ENCODE results near the gene FAM184B.

The FAM184B gene

DNA sequence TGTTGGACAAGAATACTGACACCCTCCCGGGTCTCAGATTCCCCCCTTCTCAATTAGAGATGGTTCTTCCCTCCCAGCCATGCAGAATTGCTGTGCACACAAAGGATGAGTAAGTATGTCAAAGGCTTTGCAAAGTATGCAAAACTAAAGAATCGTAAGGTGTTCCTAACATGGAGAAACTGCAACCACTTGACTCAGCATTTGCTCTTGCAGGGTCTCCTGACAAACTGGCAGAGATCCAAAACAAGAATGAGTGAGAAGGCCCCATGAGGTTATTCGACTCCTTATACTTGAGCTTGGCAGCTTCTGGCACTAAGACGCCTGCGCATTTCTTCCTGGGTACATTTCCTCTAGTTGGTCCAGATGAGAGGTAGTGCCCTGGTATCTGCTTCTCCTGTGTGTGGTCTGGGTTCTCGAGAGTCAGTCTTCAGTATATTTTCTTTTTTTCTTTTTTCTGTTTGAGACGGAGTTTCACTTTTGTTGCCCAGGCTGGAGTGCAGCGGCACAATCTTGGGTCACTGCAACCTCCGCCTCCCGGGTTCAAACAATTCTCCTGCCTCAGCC, 8.2 kb downstream of the FAM184B start:
- DNase-seq (ENCODE audit: low read depth in 2 of 2): no peak

DNA sequence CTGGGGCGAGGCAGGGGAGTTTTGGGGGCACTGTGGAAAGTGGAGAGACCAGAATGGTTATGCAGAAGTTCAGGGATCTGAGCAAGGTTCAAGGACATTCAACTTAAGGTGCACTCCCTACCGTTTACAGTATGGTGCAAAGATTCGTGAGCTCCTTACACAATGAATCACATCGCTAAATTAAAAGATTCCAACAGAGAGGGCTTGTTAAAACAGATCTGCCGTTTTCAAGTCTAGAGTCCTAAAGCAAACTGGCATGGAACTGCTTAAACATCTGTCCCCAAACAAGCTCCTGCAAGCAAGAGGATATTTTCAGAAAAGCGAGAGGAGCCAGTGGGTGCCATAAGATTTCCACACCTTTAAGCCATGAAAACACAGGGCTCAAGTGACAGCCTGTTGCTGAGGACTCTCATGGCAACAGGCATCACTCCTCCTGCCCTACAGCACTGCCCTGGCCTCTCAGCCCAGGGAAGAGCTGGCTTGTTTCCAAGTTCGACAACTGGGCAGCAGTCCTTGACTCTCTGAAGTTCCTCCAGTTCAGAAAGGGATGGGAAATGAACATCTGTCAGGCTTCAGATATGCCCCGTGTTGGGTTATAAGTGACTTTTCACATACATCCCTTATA, 10.0 kb downstream of the FAM184B start:
- no peak for DNase-seq (ENCODE audit: low read depth in 2 of 2)

DNA sequence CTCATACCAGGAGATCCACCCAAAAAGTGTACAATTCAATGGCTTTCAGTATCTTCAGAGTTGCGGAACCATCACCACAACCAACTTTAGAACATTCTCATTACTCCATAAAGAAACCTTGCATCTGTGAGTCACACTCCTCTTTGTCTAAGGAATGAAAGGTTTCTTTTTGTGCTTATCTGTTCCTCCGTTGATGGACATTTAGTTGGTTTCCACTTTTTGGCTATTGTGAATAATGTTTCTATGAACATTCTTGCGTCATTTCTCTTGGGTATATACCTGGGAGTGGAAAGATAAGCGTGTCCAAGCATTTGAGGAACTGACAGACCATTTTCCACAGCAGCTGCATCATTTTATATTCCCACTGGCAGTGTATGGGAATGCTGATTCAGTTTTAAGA, 10.6 kb downstream of the FAM184B start:
- no peak for DNase-seq (ENCODE audit: low read depth in 2 of 2)

DNA sequence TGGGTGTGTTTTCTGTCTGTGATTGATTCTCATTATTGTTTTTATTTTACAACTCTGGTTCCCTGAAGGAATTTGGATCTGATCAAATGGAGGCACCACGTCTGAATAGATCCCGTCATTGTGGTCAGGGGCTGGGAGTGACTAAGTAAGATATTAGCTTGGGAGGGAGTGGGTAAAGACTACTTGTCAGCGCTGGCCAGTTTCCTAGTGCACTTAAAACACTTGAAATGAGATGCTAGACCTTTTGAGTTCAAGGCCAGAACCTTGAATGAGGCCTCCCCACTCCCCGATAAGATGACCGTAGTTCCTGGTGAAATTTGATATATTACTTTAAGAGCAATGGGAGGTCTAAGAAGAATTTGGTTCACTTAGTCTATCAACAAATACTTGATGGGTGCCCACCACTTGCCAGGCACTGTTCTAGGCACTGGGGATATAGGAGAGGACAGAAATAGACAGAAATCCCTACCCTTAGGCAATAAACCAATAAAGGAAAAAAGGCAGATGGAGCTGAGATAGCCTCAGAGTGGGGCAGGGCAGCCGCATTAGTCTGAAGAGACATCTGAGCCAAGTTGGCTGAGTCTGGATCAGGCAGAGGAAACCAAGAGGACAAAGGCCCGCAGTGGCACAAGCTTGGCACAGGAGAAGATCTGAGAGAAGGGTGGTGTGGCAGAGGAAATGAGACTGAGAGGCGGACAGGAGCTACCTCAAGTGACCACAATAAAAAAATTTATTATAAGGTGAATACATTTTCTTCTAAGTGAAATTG, 11.8 kb downstream of the FAM184B start:
- DNase-seq (ENCODE audit: low read depth in 2 of 2): no peak

DNA sequence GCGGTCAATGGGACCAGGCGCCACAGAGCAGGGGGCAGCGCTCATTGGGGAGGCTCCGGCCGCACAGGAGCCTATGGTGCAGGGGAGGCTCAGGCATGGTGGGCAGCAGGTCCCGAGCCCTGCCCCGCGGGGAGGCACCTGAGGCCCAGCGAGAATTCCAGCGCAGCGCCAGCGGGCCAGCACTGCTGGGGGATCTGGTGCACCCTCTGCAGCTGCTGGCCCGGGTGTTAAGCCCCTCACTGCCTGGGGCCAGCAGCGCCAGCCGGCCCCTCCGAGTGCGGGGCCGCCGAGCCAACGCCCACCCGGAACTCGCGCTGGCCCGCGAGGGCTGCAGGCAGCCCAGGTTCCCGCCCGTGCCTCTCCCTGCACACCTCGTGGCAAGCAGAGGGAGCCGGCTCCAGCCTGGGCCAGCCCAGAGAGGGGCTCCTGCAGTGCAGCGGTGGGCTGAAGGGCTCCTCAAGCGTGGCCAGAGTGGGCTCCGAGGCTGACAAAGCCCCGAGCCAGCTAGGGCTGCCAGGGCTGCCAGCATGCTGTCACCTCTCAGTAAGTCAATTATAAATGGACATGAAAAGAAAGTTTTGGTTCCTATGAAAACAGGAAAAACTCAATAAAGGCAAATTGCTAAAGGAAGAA, 14.5 kb downstream of the FAM184B start:
- no peak for DNase-seq (ENCODE audit: low read depth in 2 of 2)

DNA sequence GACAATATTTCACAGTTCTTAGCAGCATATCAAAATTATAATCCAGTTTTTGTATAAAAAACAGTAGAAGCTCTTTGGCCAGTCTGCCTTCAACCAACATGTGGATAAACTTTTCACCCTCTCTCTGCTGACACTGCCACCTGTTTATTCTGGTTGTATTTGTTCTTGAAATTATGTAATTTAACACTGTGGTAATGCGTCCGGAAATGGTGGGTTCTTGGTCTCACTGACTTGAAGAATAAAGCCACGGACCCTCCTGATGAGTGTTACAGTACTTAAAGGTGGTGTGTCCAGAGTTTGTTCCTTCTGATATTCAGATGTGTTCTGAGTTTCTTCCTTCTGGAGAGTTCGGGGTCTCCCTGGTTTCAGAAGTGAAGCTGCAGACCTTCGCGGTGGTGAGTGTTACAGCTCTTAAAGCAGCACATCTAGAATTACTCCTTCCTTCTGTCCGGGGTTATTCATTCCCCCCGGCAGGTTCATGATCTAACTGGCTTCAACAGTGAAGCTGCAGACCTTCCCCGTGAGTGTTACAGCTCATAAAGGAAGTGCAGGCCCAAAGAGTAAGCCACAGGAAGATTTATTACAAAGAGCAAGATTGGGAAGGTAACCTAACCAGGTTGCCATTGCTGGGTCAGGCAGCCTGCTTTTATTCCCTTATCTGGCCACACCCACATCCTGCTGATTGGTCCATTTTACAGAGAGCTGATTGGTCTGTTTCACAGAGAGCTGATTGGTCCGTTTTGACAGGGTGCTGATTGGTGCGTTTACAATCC, 15.7 kb downstream of the FAM184B start:
- DNase-seq (ENCODE audit: low read depth in 2 of 2): no peak

DNA sequence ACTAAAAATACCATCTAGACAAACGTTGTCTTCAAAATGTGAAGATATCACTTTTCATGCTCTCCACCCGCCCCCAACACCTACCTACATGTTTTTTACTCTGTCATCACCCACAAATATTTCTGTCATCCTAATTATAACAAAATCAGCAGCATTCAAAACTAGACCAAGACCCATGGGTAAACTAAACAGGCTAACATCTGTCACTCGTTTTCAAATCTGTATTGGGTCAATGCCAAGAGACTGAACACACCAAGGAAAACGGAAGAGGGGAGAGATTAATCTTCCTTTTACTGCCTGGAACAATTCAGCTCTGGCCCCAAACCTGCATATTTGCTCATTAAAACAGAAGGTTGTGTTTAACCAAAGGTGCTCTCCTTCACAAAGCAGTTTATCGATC, 17.5 kb downstream of the FAM184B start:
- DNase-seq (ENCODE audit: low read depth in 2 of 2): no peak

DNA sequence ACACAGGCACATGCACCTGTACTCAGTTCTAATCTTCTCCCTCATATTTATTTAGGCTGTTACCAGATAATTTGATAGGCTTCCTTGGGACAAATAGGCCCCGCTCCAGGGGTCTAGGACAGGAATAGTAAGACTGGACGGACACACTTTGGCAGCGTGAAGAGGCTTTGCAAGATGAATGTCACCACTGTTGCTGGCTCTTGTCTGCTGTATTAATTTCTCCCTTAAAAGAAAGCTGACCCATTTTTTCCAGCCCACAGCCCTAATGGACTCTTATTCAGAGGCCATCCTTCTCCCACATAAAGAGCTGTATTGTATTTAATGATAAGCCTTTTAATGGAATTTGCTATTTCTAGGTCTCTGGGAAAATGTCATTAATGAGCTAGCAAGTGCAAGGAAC, 18.0 kb downstream of the FAM184B start:
- no peak for DNase-seq (ENCODE audit: low read depth in 2 of 2)

DNA sequence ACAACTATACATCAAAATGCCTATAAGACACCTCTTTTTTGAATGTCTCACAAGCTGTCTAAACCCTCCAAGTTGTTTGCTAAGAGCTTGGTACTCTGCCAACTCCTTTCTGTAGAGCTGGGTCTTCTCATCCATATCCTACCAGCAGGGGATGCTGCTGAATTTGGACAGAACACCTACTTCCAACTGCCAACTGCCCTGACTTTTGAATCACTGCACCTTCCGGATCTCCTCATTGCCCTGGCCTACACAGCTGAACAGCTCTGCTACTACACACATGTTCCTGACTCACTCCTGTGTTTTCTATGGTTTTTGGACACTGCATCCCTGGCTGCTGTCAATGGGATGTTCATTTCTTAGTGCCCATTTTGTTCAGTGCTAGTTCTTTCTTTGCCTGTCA, 18.7 kb downstream of the FAM184B start:
- DNase-seq (ENCODE audit: low read depth in 2 of 2): no peak

DNA sequence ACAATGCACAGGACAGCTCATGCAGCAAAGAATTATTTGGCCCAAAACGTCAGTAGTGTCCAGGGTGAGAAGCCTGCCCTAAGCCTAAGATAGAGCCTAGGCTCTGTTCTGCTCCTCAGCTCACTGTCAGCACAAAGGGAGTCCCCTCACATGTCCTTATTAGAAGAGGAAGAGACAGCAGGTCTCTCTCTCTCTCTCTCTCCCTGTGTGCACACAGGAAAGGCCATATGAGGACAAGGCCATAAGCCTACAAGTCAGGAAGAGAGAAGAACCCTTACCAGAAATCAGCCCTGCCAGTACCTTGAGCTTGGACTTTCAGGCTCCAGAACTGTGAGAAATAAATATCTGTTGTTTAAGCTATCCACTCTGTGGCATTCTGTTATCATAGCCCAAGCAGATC, 20.4 kb downstream of the FAM184B start:
- no peak for DNase-seq (ENCODE audit: low read depth in 2 of 2)

DNA sequence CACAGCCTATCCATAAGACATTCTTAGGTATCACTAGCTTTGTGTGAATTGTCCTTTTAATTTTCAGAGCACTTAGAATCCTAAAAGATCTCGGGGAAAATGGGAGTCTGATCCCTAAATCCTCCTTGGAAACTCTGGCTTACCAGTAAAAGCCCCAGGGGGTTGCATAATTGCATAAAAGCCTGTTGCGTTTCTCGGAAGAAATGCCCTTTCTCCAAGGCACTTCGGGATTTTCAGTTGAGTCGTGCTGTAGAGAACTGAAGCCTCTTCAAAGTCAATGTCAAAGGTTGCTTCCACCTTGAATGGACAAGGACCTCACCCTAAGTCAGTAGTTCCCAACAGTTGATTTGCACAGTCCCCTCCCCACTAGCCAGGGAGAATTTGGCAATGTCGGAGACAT, 20.8 kb downstream of the FAM184B start:
- DNase-seq (ENCODE audit: low read depth in 2 of 2): no peak

DNA sequence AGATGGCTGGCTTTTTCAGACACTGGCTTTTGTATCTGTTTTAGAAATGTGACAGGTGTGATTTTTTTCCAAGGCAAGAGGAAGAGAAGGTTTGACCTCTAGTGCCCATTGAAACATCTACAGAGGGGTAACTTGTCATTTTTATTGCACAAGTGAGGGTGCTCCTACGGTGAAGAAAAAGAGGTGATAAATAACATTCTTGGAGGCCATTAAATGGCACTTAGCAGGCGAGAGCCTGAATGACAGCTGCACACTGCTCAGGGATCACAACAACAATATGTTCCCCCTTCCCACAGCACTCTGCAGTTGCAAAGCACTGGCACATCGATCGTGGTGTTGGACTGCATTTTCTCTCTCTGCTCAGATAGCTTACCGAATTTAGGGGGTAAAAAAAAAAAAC, 22.9 kb downstream of the FAM184B start:
- DNase-seq (ENCODE audit: low read depth in 2 of 2): no peak

DNA sequence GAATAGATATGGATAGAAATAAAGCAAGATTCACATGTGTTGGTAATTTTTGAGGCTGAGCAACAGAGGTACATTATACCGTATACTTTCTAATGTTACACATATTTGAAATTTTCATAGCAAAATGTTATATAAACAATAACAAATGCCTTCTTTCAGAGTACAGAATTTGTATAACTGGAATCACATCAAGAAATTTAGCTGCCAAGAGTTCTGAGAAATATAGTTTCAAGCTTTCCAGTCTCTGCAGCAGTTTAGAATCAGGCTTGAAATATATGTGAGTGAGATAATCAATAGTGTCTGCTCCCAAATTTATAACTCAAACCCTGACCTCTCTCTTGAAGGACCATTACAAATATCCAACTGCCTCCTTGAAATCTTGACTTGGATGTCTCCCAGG, 23.8 kb downstream of the FAM184B start:
- no peak for DNase-seq (ENCODE audit: low read depth in 2 of 2)

DNA sequence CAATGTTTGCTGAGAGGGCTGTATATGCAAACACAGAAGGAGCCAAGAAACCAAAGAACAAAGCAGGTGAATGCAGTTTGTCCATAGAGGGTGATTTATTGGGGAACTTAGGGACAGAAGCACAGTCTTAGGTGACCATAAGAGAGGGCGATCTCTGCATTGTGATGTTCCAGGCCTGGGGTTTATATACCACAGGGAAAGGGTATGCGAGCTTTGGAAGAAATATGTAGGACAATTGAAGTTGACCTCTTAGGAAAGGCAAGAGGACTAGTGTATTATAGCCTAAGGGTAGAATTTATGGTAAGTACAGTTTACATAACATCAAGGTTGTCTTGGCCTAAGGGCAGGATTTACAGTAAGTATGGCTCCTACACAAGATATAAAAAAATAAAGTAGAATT, 27.8 kb downstream of the FAM184B start:
- no peak for DNase-seq (ENCODE audit: low read depth in 2 of 2)

DNA sequence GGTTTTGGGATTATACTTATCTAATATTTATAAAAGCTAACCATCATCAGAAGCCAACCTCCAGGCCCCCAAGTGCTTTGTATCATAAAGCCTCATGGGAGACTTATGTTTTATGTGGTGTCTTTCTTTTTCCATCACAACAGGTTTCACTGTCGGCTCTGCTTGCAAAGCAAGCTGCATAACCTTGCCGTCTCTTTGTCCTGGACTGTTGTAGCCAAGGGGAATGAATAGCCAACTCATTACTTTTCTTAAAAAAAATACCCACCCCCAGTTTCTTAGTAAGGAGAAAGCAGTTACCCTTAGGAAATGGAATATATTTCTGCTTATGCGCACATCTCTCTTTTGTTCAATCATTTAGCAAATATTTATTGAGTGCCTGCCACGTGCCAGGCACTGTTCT, 40.7 kb downstream of the FAM184B start:
- DNase-seq (ENCODE audit: low read depth in 2 of 2): no peak

DNA sequence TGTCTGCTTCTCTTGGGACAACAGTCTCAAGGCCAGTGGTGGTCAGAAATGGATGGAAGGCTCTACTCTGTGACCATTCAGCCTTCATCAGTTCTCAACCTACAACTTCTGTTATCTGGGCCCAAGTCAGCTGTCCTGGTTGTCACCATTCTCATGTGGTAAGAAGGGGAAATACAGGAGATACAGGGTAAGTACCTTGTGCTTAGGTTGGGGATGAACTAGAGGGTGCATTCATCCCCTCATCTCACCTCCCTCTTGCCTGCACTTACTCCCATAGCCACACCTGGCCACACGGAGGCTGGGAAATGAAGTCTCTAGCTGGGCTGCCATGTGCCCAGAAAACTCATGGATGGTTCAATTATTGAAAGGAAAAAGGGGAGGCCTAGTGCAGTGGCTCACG, 44.9 kb downstream of the FAM184B start:
- no peak for DNase-seq (ENCODE audit: low read depth in 2 of 2)

DNA sequence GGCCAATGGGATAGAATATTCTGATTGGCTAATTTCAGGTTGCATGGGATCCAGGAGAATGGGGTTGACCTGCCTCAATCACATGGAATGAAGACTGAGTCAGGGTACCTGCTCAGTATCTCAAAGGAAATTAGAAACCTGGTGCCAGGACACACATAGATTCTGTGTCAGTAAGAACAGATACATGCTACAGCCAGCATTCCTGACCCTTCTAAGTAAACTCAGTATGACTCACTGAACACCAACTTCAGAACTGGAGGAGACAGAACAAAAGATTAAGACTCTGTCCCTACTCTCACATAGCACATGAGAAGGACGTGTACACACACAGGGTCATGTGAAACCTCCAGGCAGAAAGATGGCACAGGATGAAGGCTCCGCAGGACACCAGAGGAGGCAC, 54.5 kb downstream of the FAM184B start:
- DNase-seq (ENCODE audit: low read depth in 2 of 2): no peak

DNA sequence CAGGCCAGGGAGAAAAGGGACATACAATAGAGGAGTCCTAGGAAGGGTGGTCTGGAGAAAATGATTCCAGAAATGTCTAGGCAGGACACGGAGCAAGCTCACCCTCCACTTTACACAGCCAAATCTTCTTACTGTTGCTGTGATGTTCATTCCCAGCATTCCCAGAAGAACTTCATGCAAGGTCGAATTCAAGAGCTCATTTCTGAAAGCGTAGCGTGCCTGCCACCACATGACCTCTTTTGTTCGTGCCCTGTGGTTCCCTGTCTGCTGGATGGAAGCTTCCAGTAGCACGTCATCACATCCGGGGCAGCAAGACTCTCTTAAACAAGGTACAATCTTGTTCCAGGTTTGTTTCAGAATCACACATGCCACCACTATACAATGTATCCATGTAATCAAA, 57.8 kb downstream of the FAM184B start:
- no peak for DNase-seq (ENCODE audit: low read depth in 2 of 2)

DNA sequence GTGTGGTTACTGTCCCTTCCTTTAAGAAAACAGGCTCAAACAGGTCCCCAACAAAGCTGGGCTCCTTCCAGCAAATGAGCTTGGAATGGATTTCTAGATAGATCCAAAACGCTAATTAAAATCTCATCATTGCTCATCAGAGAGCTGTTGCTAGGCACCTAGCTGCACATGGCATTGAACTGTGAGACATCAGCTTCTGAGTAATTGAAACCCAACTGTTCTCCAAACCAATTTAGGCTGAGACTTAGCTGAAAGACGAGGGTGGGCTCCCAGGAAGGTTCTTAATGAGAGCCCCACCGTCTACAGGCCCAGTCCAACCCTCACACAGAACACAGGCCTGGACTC, 59.1 kb downstream of the FAM184B start:
- no peak for DNase-seq (ENCODE audit: low read depth in 2 of 2)

DNA sequence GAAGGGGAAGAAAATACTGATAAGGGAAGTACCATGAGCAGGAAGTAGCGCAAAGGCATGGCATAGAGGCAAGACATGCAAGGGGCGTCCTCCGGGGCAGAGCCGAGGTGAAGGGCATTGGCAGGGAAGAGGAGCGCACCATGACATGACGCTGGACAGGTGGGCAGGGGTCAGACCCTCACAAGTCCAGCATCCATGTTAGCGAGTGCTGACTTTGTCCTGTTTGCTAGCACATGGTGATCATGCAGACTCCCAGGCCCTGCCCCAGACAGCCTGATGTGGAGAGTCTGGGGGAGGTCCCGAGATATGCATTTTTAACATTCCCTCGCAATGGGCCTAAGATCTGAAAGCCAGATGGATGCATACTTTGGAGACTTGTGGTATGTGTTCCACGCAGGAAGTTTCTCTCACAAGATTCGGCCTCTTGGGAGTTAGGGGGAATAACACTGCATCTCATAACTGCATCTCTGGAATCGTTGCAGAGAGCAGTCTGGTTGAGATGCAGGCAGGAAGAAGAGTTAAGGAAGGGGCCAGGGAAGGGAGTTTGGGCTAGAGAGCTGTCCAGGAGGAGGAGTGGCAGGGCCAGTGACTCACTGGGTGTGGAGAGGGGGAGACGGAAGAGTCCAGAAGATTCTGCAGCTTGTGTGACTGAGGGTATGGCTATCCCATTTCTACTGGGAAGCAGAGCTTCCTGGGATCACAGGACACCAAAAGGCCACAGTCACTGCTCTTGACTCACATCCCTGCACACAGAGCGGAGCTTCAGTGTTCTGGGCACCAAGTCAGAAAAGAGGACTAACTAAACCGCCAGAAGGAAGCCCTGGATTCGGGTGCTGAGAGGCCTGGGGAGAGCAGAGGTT, 59.7 kb downstream of the FAM184B start:
- no peak for DNase-seq (ENCODE audit: low read depth in 2 of 2)

DNA sequence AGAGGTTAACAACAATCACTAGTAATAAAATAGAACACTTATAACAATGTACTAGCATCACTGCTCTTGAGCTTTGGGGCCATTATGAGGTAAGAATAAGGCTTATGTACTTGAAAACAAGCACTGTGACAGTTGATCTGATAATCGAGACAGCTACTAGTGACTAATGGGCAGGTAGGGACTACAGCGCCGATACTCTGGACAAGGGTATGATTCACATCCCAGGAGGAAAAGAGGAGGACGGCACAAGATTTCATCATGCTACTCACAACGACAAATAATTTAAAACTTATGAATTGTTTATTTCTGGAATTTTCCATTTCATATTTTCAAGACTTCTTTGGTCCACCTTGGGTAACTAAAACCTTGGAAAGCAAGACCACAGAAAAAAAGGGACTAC, 62.3 kb downstream of the FAM184B start:
- DNase-seq (ENCODE audit: low read depth in 2 of 2): no peak

Data from stimulated activated CD4-positive, alpha-beta T cell treated with anti-CD3 and anti-CD28 coated beads, Interleukin-1b, Interleukin-23, amount 100 ng/mL, for 1 hour (primary cell).